A549 (cell line): ENCODE results near the gene CEP112. TPM values are rescaled to one million over a fixed set of nuclear protein-coding genes. Genes with fewer than 3 reads are reported as not detected.

ENCODE experiments used
- ATAC-seq, 2 experiments: fragments of 200-7000 bp in 1 of 2; fragments of >200 bp in 1 of 2; cut with Nextera tagmentation in 1 of 2; cut with Tn5 transposase in 1 of 2; 3 replicates each; pipeline versions ENCODE4 v1.8.0 to v1.9.1; 2018 to 2020; ENCODE audit warnings: mild to moderate bottlenecking in 1 of 2, moderate library complexity in 1 of 2
- CTCF ChIA-PET: fragments of 300-600 bp; sonication (Branson Sonifier 250); formaldehyde crosslinking; extraction: SDS; loops from one replicate; lab custom pipeline; 2021; ENCODE audit warnings: antibody characterized with exemption, inconsistent platforms; lab: Yijun Ruan, JAX
- POLR2A ChIA-PET: fragments of 350-600 bp; formaldehyde crosslinking; extraction: SDS; loops from one replicate; lab custom pipeline; 2021; ENCODE audit warnings: antibody characterized with exemption, inconsistent platforms; lab: Yijun Ruan, JAX
- DNase-seq, 2 experiments: peaks; one replicate each; pipeline versions ENCODE4 v3.0.0 to v3.0.0-alpha.2; 2011 to 2016; ENCODE audit warnings: low read depth in 1 of 2, low spot score in 1 of 2
- FAIRE-seq: peaks from 2 replicates; lab custom pipeline; 2011; peaks lifted over from hg19 to GRCh38; lab: Jason Lieb, UNC
- H3K27ac ChIP-seq, 2 experiments: fragments of >200 bp; sonication (Bioruptor Twin); formaldehyde crosslinking; 3 replicates each; pipeline ENCODE4 v1.5.1; 2016 to 2017
- H3K4me1 ChIP-seq: fragments of >200 bp; sonication (Bioruptor Twin); formaldehyde crosslinking; 3 replicates; pipeline ENCODE4 v1.6.1; 2016
- H3K4me2 ChIP-seq: fragments of >200 bp; sonication (Bioruptor Twin); formaldehyde crosslinking; 3 replicates; pipeline ENCODE4 v1.6.1; 2016
- H3K4me3 ChIP-seq: fragments of >200 bp; sonication (Bioruptor Twin); formaldehyde crosslinking; 3 replicates; pipeline ENCODE4 v1.5.1; 2016
- H3K9me3 ChIP-seq: fragments of >200 bp; sonication (Bioruptor Twin); formaldehyde crosslinking; 3 replicates; pipeline ENCODE4 v1.6.1; 2016
- CBX2 ChIP-seq: fragments of 200-600 bp; sonication (generic); IDR thresholded peaks from 2 replicates; pipeline ENCODE4 v1.6.1; 2016; ENCODE audit warnings: low read depth, mild to moderate bottlenecking, borderline replicate concordance
- CBX8 ChIP-seq: fragments of 200-600 bp; sonication (generic); IDR thresholded peaks from 2 replicates; pipeline ENCODE4 v1.6.1; 2016
- CEBPB ChIP-seq, 2 experiments: fragments of >200 bp in 1 of 2; sonication (Bioruptor Twin) in 1 of 2; formaldehyde crosslinking in 1 of 2; IDR thresholded peaks; 2 replicates each; pipeline ENCODE4 v1.6.1; 2012 to 2016
- CHD2 ChIP-seq: fragments of 150-350 bp; IDR thresholded peaks from 2 replicates; pipeline ENCODE4 v1.6.1; 2014; ENCODE audit warnings: low read length; ENCODE audit not compliant: partially characterized antibody
- EHMT2 ChIP-seq: fragments of 200-600 bp; sonication (generic); IDR thresholded peaks from 2 replicates; pipeline ENCODE4 v1.6.1; 2016; ENCODE audit warnings: antibody characterized with exemption, low read depth, mild to moderate bottlenecking, moderate library complexity
- ELK1 ChIP-seq: fragments of 150-350 bp; IDR thresholded peaks from 2 replicates; pipeline ENCODE4 v1.6.1; 2014; ENCODE audit warnings: low read depth, mild to moderate bottlenecking, low read length
- HDAC2 ChIP-seq: fragments of 200-600 bp; sonication (generic); IDR thresholded peaks from 2 replicates; pipeline ENCODE4 v1.6.1; 2016
- KDM5A ChIP-seq: fragments of 200-600 bp; sonication (generic); IDR thresholded peaks from 2 replicates; pipeline ENCODE4 v1.6.1; 2016; ENCODE audit warnings: antibody characterized with exemption, mild to moderate bottlenecking
- MAFK ChIP-seq: fragments of 450-650 bp; IDR thresholded peaks from 2 replicates; pipeline ENCODE4 v1.6.1; 2014; ENCODE audit not compliant: partially characterized antibody
- MAX ChIP-seq: IDR thresholded peaks from 2 replicates; pipeline ENCODE4 v1.6.1; 2012
- MYC ChIP-seq: IDR thresholded peaks from 2 replicates; pipeline ENCODE4 v1.6.1; 2012; ENCODE audit warnings: mild to moderate bottlenecking, inconsistent platforms, low read length, improper control_type of control experiment, borderline replicate concordance
- NR3C1 ChIP-seq: fragments of >200 bp; sonication (Bioruptor Twin); formaldehyde crosslinking; IDR thresholded peaks from 3 replicates; pipeline ENCODE4 v1.6.1; 2017
- PBX3 ChIP-seq: IDR thresholded peaks from 2 replicates; pipeline ENCODE4 v1.6.1; 2012
- RFX5 ChIP-seq: fragments of 450-650 bp; IDR thresholded peaks from 2 replicates; pipeline ENCODE4 v1.7.1; 2014; ENCODE audit warnings: antibody characterized with exemption, mild to moderate bottlenecking, moderate library complexity
- SMC3 ChIP-seq: fragments of >200 bp; sonication (Bioruptor Twin); formaldehyde crosslinking; IDR thresholded peaks from 3 replicates; pipeline ENCODE4 v1.6.1; 2018; ENCODE audit warnings: inconsistent platforms
- SREBF2 ChIP-seq: fragments of 450-650 bp; IDR thresholded peaks from 2 replicates; pipeline ENCODE4 v1.6.1; 2014; ENCODE audit warnings: mild to moderate bottlenecking, moderate library complexity
- TFCP2L1 ChIP-seq: fragments of 250-450 bp; sonication (Bioruptor Pico); IDR thresholded peaks from 2 replicates; pipeline ENCODE4 v1.5.0; 2021; ENCODE audit warnings: mild to moderate bottlenecking
- TP53 ChIP-seq: fragments of 250-450 bp; sonication (Bioruptor Pico); IDR thresholded peaks from 2 replicates; pipeline ENCODE4 v1.5.0; 2021; ENCODE audit warnings: mild to moderate bottlenecking, moderate library complexity
- USF2 ChIP-seq: fragments of 450-650 bp; IDR thresholded peaks from 2 replicates; pipeline ENCODE4 v1.6.1; 2014; ENCODE audit warnings: antibody characterized with exemption
- ZNF302 ChIP-seq: fragments of 250-450 bp; sonication (Bioruptor Pico); IDR thresholded peaks from 2 replicates; pipeline ENCODE4 v1.9.0; 2021; ENCODE audit warnings: inconsistent platforms, mild to moderate bottlenecking, moderate library complexity
- WGBS: methylation state at CpG from one replicate; pipeline ENCODE4 v1.1.6; 2017; ENCODE audit errors: missing lambda C conversion rate; 5-methylcytosine and 5-hydroxymethylcytosine counted together
- polyA plus RNA-seq, 4 experiments: library from polyadenylated mRNA; depleted of rRNA in 3 of 4; stranded (reverse); fragments of >200 nt; fragmentation: RNase III in 1 of 4; extraction: RNeasy Plus Mini Kit Qiagen cat#74134 plus additional on column Dnase treatment in 1 of 4; gene quantifications; 2 replicates in 3 of 4; 3 replicates in 1 of 4; pipeline ENCODE4 v1.2.3, GENCODE V29; 2011 to 2017

Gene CEP112
- polyA plus RNA-seq, 2 of the 4 experiments (the other 2 are of a cell fraction), result 9.6 to 15.2 TPM

GRCh38 chr17:65698381-65699061, 493.4 kb downstream of the CEP112 start:
- ChIA-PET POLR2A (no interaction called here), CTCF (no interaction called here)
- FAIRE-seq, result no peak
- 38% methylated on average over 11 of the region's 11 CpGs for WGBS
- no peak overlapping the region for H3K4me3 ChIP-seq
- peak in 1 of 2 experiments; percentile 48; a peak in 2 of 6 replicates for ATAC-seq
- H3K4me2 ChIP-seq, result peak overlapping the region; percentile 58
- H3K9me3 ChIP-seq, result no peaks in the 10 kb centered on the region
- peak overlapping the region; percentile 27 to 61; a peak in 4 of 6 replicates for H3K27ac ChIP-seq
- no peak for TF ChIP-seq MAX
- no peak for TF ChIP-seq ZNF302
- no peak for TF ChIP-seq CEBPB (IDR thresholded peaks at IDR 0.05)
- TF ChIP-seq SREBF2, result no peak
- peaks cover 27% of the 10 kb centered on the region for H3K4me1 ChIP-seq
- DNase-seq, result peak in 1 of 2 experiments; percentile 48

- peaks cover 27% of the 10 kb centered on the region for H3K4me1 ChIP-seq
- ChIA-PET CTCF (no interaction called here), POLR2A (no interaction called here)
- ATAC-seq (no peak), DNase-seq (no peak), FAIRE-seq (no peak)
- H3K4me3 ChIP-seq, result no peak overlapping the region
- TF ChIP-seq CBX2 (no peak), EHMT2 (no peak), HDAC2 (no peak), SMC3 (no peak)
- 85% methylated on average over 4 of the region's 4 CpGs for WGBS
- no peaks in the 10 kb centered on the region for H3K9me3 ChIP-seq
- no peak overlapping the region; a peak in 1 of 6 replicates for H3K27ac ChIP-seq
- peak overlapping the region; percentile 58; the same call in 2 of the 3 replicates for H3K4me2 ChIP-seq
Observed at GRCh38 chr17:65697661-65698060, 494.3 kb downstream of the CEP112 start.

GRCh38 chr17:65696739-65697394, 495.1 kb downstream of the CEP112 start:
- H3K4me1 ChIP-seq, result peaks cover 27% of the 10 kb centered on the region
- ChIA-PET POLR2A (no interaction called here), CTCF (interaction anchor here (0.7 kb wide), 1 partner anchor 89 kb away, joined by 4 read pairs; no protein-coding TSS in a partner anchor)
- no peak overlapping the region for H3K4me3 ChIP-seq
- ATAC-seq (no peak), DNase-seq (no peak), FAIRE-seq (peak; percentile 7)
- H3K4me2 ChIP-seq, result no peak overlapping the region
- no peaks in the 10 kb centered on the region for H3K9me3 ChIP-seq
- TF ChIP-seq RFX5, result no peak
- no peak for TF ChIP-seq PBX3
- no peak for TF ChIP-seq SREBF2
- no peak for TF ChIP-seq KDM5A
- no peak for TF ChIP-seq CBX8
- TF ChIP-seq EHMT2, result no peak
- 75% methylated on average over 6 of the region's 6 CpGs for WGBS
- H3K27ac ChIP-seq, result no peak overlapping the region

GRCh38 chr17:65694601-65695000, 497.3 kb downstream of the CEP112 start:
- TF ChIP-seq NR3C1 (no peak), TP53 (CRISPR knock-in tag) (no peak), TFCP2L1 (CRISPR knock-in tag) (no peak), MAFK (no peak), USF2 (no peak), CHD2 (no peak), MYC (no peak), ELK1 (no peak), HDAC2 (no peak)
- ChIA-PET POLR2A (no interaction called here), CTCF (interaction anchor here (0.6 to 1.2 kb wide), 3 partner anchors 9 to 400 kb away, joined by 3 read pairs; no protein-coding TSS in a partner anchor)
- Histone ChIP-seq H3K27ac (no peak overlapping the region), H3K4me2 (no peak overlapping the region), H3K4me3 (no peak overlapping the region), H3K4me1 (peaks cover 27% of the 10 kb centered on the region), H3K9me3 (no peaks in the 10 kb centered on the region)
- FAIRE-seq (no peak), DNase-seq (no peak), ATAC-seq (no peak)
- WGBS, result 93% methylated on average over 3 of the region's 3 CpGs
